Measurements from ENCODE around the gene SEC24D. TPM values are rescaled to one million over a fixed set of nuclear protein-coding genes. Genes with fewer than 3 reads are reported as not detected.
A peak's percentile ranks its signal among the peaks of the same experiment; 100 is the strongest.

Gene SEC24D
- total and polyA plus RNA-seq, 2 experiments from 2014 or later, result 23.9 to 58.6 TPM

- H3K36me3 ChIP-seq, result peaks cover 5% of the 10 kb centered on the region
- H3K4me1 ChIP-seq (ENCODE audit: low read depth), result peaks cover 26% of the 10 kb centered on the region
- H3K9me3 ChIP-seq (ENCODE audit: low read depth), result no peaks in the 10 kb centered on the region
- no peak overlapping the region for H3K27ac ChIP-seq
- no peak for TF ChIP-seq CTCF (IDR thresholded peaks at IDR 0.05; ENCODE audit: low read depth, low read length)
- no peak overlapping the region for H3K4me3 ChIP-seq
- H3K27me3 ChIP-seq, result no peaks in the 10 kb centered on the region
- DNase-seq (ENCODE audit: low read depth in 1 of 2, low spot score in 1 of 2), result no peak
Measured at GRCh38 chr4:118749347-118749988, 86.5 kb downstream of the SEC24D start.

DNA sequence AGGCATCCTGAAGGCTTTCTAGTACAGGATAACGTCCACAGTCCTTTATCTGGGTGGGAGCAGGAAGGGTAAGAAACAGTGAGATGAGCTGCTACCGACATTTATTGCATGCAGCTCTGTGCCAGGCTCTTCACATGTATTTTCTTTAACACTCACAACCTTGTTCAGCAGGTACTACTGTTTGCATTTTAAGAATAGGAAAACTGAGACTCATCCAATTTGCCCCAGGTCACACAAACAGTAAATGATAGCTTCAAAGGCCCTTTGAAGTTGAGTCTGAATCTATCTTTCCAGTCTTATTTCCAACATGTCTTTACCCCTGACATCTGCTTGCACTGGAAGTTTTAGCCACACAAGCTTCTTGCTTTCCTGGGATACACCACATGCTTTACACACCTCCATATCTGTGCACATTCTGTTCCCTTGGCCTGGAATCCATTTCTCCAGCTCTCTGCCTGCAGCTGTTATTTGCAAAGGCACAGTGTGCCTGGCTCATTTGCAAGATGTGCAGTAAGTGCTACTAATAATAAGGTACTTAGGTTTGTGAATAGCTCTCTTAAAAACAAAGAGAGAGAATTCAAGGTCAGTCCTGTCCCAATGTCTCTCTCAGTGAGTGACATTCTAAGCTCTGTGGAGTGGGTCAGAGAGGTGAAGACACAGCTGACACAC is 89.5 kb downstream of the SEC24D start:
- H3K9me3 ChIP-seq (ENCODE audit: low read depth), result no peaks in the 10 kb centered on the region
- no peaks in the 10 kb centered on the region for H3K27me3 ChIP-seq
- peak overlapping the region; percentile 59 for H3K27ac ChIP-seq
- TF ChIP-seq CTCF (IDR thresholded peaks at IDR 0.05; ENCODE audit: low read depth, low read length), result no peak
- H3K4me1 ChIP-seq (ENCODE audit: low read depth), result peaks cover 25% of the 10 kb centered on the region
- no peak overlapping the region for H3K4me3 ChIP-seq
- DNase-seq (ENCODE audit: low read depth in 1 of 2, low spot score in 1 of 2), result peak; percentile 46 to 75
- H3K36me3 ChIP-seq, result peaks cover 6% of the 10 kb centered on the region

- Histone ChIP-seq H3K27ac (peak overlapping the region; percentile 59), H3K9me3 (ENCODE audit: low read depth) (no peaks in the 10 kb centered on the region), H3K27me3 (no peaks in the 10 kb centered on the region), H3K4me3 (no peak overlapping the region), H3K4me1 (ENCODE audit: low read depth) (peaks cover 28% of the 10 kb centered on the region), H3K36me3 (peaks cover 8% of the 10 kb centered on the region)
- DNase-seq (ENCODE audit: low read depth in 1 of 2, low spot score in 1 of 2), result peak in 1 of 2 donors; percentile 75
- TF ChIP-seq CTCF (IDR thresholded peaks at IDR 0.05; ENCODE audit: low read depth, low read length), result no peak
Measured at GRCh38 chr4:118745357-118745756, 90.6 kb downstream of the SEC24D start.

- H3K27ac ChIP-seq, result no peak overlapping the region
- H3K36me3 ChIP-seq, result peaks cover 22% of the 10 kb centered on the region
Measured at GRCh38 chr4:118743867-118744266, 92.1 kb downstream of the SEC24D start.

DNA sequence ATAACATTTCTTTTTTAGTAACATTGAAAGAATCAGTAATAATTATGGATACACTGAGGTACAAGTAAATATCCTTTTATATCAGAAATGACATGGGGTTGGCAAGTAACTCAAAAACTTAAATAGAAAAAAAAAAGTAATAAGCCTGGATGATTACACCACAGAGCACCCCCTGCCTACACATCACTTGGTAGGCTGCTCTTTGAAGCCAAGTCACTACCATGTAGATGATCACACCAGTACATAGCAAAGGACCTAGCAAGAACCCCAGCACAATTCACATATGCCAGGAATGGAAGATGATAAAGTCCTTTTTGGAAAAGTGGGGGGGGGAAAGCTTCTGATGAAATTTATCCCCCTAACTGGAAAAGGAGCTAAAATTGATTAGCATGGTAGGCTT is 93.9 kb downstream of the SEC24D start:
- Histone ChIP-seq H3K27me3 (no peaks in the 10 kb centered on the region), H3K27ac (no peak overlapping the region), H3K36me3 (peaks cover 31% of the 10 kb centered on the region), H3K9me3 (ENCODE audit: low read depth) (no peaks in the 10 kb centered on the region), H3K4me1 (ENCODE audit: low read depth) (peaks cover 28% of the 10 kb centered on the region), H3K4me3 (no peak overlapping the region)
- no peak for TF ChIP-seq CTCF (IDR thresholded peaks at IDR 0.05; ENCODE audit: low read depth, low read length)
- peak in 1 of 2 donors; percentile 51 for DNase-seq (ENCODE audit: low read depth in 1 of 2, low spot score in 1 of 2)

More at GRCh38 chr4:118743867-118744266, 92.1 kb downstream of the SEC24D start:
- DNase-seq (ENCODE audit: low read depth in 1 of 2, low spot score in 1 of 2), result no peak
- H3K4me3 ChIP-seq, result no peak overlapping the region
- no peaks in the 10 kb centered on the region for H3K9me3 ChIP-seq (ENCODE audit: low read depth)
- TF ChIP-seq CTCF (IDR thresholded peaks at IDR 0.05; ENCODE audit: low read depth, low read length), result no peak
- peaks cover 28% of the 10 kb centered on the region for H3K4me1 ChIP-seq (ENCODE audit: low read depth)
- H3K27me3 ChIP-seq, result no peaks in the 10 kb centered on the region

All from cardiac muscle cell (in vitro differentiated cells and primary cell).